ENCODE results near the gene SYNGR4. TPM values are rescaled to one million over a fixed set of nuclear protein-coding genes. Genes with fewer than 3 reads are reported as not detected.

The SYNGR4 gene
- total RNA-seq, 8 experiments from 2014 or later = 1.4 TPM; not detected in 7

GRCh38 chr19:48396016-48396823, 32.1 kb downstream of the SYNGR4 start:
- in situ Hi-C loops (cut with MboI; ENCODE audit: low pct_unique_long_range_greater_than_20kb in 2 of 9, low sequenced_read_pairs in 9 of 9, unreplicated experiment in 9 of 9) = no loop called here
- peak overlapping the region in 2 of 5 donors; percentile 58 to 63 for H3K4me3 ChIP-seq
- H3K4me1 ChIP-seq (replicated peaks in 1 of 2) = peaks cover 44 to 67% of the 10 kb centered on the region in 2 donors
- no peak overlapping the region for H3K27ac ChIP-seq
- peak in 3 of 8 experiments; percentile 2 to 8 (median 4) for ATAC-seq (replicated peaks in 6 of 8)
- 88% methylated on average over 3 of the region's 24 CpGs; no CpG with 5 or more reads in 9 of the 10 experiments for WGBS, 10 experiments

GRCh38 chr19:48396824-48397176, 32.6 kb downstream of the SYNGR4 start:
- H3K4me1 ChIP-seq (replicated peaks in 1 of 2) = peaks cover 44 to 67% of the 10 kb centered on the region in 2 donors
- H3K4me3 ChIP-seq = peak overlapping the region in 2 of 5 donors; percentile 58 to 63
- 60% methylated on average over 1 of the region's 2 CpGs; no CpG with 5 or more reads in 9 of the 10 experiments for WGBS, 10 experiments
- ATAC-seq (replicated peaks in 6 of 8) = no peak
- in situ Hi-C loops (cut with MboI; ENCODE audit: low pct_unique_long_range_greater_than_20kb in 2 of 9, low sequenced_read_pairs in 9 of 9, unreplicated experiment in 9 of 9) = no loop called here
- no peak overlapping the region for H3K27ac ChIP-seq

DNA sequence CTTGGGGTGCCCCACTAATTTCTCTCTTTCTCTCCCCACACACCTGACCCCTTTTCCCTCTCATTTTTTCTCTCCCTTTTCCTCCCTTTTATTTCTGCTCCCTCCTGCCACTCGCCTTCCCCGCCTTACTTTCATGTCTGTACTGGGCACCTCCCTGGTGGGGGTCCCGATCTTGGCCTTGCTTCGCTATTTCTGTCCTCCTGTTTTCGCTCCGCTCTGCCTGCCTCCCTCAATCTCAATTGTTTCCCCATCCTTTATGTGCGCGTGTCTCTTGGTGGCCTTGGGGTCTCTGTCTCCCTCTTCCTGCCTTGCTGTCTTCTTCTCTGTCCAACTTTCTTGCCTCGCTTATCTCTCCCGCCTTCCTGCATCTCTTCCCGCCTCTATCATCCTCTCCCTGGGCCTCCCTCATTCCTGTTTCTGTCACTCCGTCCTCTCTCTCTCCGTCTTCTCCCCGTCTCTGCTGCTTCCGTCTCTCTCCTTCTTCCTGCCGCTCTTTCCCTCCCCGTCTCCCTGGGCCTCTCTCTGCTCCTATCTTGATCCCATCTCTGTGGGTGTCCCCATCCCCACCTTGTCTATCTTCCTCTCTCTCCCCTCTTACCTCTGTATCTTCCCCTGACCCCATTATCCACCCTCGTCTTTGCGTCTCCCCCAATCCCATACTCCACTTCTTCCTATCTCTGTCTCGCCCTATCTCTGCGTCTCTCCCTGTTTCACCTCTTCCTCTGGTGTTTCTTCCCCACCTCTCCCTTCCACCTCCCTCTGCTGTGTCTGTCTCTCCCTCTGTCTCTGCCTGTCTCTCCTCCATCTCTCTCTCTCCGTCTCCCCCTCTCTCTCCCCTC, 33.3 kb downstream of the SYNGR4 start:
- no peak for ATAC-seq (replicated peaks in 6 of 8)
- peaks cover 44 to 67% of the 10 kb centered on the region in 2 donors for H3K4me1 ChIP-seq (replicated peaks in 1 of 2)
- H3K4me3 ChIP-seq = peak overlapping the region; percentile 20 to 44 (median 23)
- in situ Hi-C loops (cut with MboI; ENCODE audit: low pct_unique_long_range_greater_than_20kb in 2 of 9, low sequenced_read_pairs in 9 of 9, unreplicated experiment in 9 of 9) = no loop called here
- 29 to 92% (median 61%) methylated on average over 2 to 22 of the region's 22 CpGs for WGBS, 10 experiments
- no peak overlapping the region for H3K27ac ChIP-seq

DNA sequence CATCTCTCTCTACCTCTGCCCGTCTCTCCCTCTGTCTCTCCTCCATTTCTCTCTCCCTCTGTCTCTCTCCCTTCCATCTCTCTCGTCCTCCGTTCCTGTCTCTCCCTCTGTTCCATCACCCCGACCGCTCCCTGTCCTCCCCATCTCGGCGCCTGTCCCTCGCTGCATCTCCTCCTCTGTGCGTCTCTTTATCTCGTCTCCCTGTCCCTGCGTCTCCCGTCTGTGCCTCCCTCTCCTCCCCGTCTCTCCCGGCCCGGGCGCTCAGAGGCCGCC, 33.9 kb downstream of the SYNGR4 start:
- Histone ChIP-seq H3K4me1 (replicated peaks in 1 of 2) (peaks cover 44 to 62% of the 10 kb centered on the region in 2 donors), H3K4me3 (peak overlapping the region; percentile 20 to 44 (median 23)), H3K27ac (peak overlapping the region in 1 of 2 donors; percentile 80)
- 0 to 57% (median 5%) methylated on average over 1 to 17 of the region's 17 CpGs; no CpG with 5 or more reads in 1 of the 10 experiments for WGBS, 10 experiments
- no peak for ATAC-seq (replicated peaks in 6 of 8)
- in situ Hi-C loops (cut with MboI; ENCODE audit: low pct_unique_long_range_greater_than_20kb in 2 of 9, low sequenced_read_pairs in 9 of 9, unreplicated experiment in 9 of 9) = no loop called here

- in situ Hi-C loops (cut with MboI; ENCODE audit: low pct_unique_long_range_greater_than_20kb in 2 of 9, low sequenced_read_pairs in 9 of 9, unreplicated experiment in 9 of 9) = no loop called here
- Histone ChIP-seq H3K4me1 (replicated peaks in 1 of 2) (peaks cover 40 to 59% of the 10 kb centered on the region in 2 donors), H3K4me3 (peak overlapping the region; percentile 20 to 44 (median 23)), H3K27ac (peak overlapping the region in 1 of 2 donors; percentile 80)
- WGBS, 10 experiments = 0 to 80% (median 10%) methylated on average over 1 to 4 of the region's 104 CpGs; no CpG with 5 or more reads in 7 of the 10 experiments
- peak; percentile 3 to 71 (median 47) for ATAC-seq (replicated peaks in 6 of 8)
These were observed 34.4 kb downstream of the SYNGR4 start for GRCh38 chr19:48398375-48399235.

DNA sequence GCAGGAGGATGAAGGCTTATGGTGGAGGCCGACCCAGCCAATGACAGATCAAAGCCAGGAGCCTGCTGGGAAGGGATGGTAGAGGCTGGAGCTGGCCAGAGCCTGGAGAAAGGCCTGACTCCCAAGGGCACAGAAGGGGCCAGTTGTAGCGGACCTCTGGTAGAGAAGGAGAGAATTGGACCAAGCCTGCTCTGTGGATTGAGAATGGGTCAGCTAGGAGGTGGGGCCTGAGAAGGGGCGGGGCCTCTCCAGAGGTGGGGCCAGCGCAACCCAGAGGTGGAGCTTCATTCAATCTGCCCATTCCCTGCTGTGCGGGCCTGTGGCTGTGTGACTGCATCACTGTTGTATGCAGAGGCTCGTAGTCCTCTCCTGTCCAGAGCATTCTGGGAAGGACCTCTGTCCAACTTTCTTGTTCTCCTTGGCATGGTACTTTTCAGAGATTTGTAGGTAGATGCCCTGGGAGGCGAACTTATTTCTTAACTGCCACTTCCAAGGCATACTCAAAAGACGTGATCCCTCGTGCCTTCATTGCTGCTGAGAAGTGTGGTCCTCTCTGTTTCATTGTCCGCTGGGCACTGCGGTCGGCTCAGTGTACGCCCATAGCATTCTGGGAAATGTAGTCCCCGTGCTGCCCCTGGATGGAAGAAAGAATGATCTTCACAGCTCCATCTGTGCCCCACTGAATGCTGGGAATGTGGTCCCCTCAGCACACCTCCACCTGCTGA, 36.0 kb downstream of the SYNGR4 start:
- 0 to 48% (median 12%) methylated on average over 1 to 5 of the region's 14 CpGs; no CpG with 5 or more reads in 2 of the 10 experiments for WGBS, 10 experiments
- peak overlapping the region; percentile 36 to 69 for H3K27ac ChIP-seq
- ATAC-seq (replicated peaks in 6 of 8) = peak; percentile 65 to 78 (median 72)
- peak overlapping the region in 1 of 5 donors; percentile 25 for H3K4me3 ChIP-seq
- in situ Hi-C loops (cut with MboI; ENCODE audit: low pct_unique_long_range_greater_than_20kb in 2 of 9, low sequenced_read_pairs in 9 of 9, unreplicated experiment in 9 of 9) = no loop called here
- H3K4me1 ChIP-seq (replicated peaks in 1 of 2) = peaks cover 31 to 52% of the 10 kb centered on the region in 2 donors

DNA sequence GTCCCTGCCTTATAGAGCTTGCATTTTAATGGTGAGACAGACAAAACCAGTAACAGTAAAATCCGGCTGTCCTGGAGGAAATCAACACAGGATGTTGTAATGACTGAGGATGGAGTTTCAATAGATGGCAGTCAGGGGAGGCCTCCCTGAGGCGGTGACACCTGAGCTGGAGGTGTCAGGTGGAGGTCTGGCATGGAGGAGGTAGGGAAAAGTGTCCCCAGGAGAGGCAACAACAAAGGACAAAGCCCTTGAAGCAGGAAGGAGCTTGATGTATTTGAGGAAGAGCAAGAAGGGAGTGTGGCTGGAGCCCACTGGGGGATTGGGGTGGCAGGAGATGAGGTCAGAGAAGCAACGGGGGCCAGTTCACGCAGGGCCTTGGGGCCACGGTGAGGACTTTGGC, 37.1 kb downstream of the SYNGR4 start:
- in situ Hi-C loops (cut with MboI; ENCODE audit: low pct_unique_long_range_greater_than_20kb in 2 of 9, low sequenced_read_pairs in 9 of 9, unreplicated experiment in 9 of 9) = no loop called here
- H3K4me3 ChIP-seq = no peak overlapping the region
- no peak overlapping the region for H3K27ac ChIP-seq
- H3K4me1 ChIP-seq (replicated peaks in 1 of 2) = peaks cover 20 to 41% of the 10 kb centered on the region in 2 donors
- ATAC-seq (replicated peaks in 6 of 8) = no peak
- 31 to 98% (median 82%) methylated on average over 1 to 5 of the region's 5 CpGs; no CpG with 5 or more reads in 3 of the 10 experiments for WGBS, 10 experiments

DNA sequence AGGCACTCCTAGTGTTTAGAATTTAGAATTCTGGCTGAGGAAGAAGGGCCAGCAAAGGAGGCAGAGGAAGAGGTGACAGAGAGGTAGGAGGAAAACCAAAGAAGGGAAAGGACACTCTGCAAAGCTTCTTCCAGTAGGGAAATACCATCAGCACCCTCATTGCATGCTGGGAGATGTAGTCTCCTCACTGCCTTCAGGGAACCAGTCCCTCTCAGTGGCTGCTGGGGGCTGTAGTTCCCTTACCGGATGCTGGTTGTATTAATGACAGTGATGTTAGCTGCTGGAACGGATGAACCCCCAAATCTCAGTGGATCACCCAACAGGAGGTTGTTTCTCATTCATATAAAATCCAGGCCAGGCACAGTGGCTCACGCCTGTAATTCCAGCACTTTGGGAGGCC, 39.4 kb downstream of the SYNGR4 start:
- no peak overlapping the region for H3K27ac ChIP-seq
- peaks cover 6 to 22% of the 10 kb centered on the region in 2 donors for H3K4me1 ChIP-seq (replicated peaks in 1 of 2)
- in situ Hi-C loops (cut with MboI; ENCODE audit: low pct_unique_long_range_greater_than_20kb in 2 of 9, low sequenced_read_pairs in 9 of 9, unreplicated experiment in 9 of 9) = no loop called here
- no peak overlapping the region for H3K4me3 ChIP-seq
- 0 to 100% (median 40%) methylated on average over 1 to 3 of the region's 3 CpGs; no CpG with 5 or more reads in 4 of the 10 experiments for WGBS, 10 experiments
- ATAC-seq (replicated peaks in 6 of 8) = peak in 6 of 8 experiments; percentile 5 to 57 (median 36)

DNA sequence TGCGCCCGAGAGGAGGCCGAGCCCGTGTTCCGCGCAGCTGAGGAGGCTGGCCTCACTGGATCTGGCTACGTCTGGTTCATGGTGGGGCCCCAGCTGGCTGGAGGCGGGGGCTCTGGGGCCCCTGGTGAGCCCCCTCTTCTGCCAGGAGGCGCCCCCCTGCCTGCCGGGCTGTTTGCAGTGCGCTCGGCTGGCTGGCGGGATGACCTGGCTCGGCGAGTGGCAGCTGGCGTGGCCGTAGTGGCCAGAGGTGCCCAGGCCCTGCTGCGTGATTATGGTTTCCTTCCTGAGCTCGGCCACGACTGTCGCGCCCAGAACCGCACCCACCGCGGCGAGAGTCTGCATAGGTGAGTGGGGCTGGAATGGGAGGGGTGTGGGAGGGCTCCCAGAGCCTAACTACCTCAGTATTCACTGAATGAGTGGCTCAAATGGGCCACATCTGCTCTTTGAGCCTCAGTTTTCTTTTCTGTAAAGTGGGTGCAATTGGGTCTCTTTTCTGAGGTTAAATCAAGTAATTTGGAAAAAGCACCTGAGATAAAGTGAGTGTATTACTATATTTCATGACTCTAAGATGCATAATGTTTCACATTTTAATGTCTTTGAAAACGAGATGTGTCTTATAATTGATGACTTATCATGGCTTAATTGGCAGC, 41.0 kb downstream of the SYNGR4 start:
- Histone ChIP-seq H3K4me3 (no peak overlapping the region), H3K27ac (no peak overlapping the region), H3K4me1 (replicated peaks in 1 of 2) (peaks cover 6 to 11% of the 10 kb centered on the region in 2 donors)
- 50 to 100% (median 93%) methylated on average over 1 to 7 of the region's 27 CpGs; no CpG with 5 or more reads in 3 of the 10 experiments for WGBS, 10 experiments
- in situ Hi-C loops (cut with MboI; ENCODE audit: low pct_unique_long_range_greater_than_20kb in 2 of 9, low sequenced_read_pairs in 9 of 9, unreplicated experiment in 9 of 9) = no loop called here
- ATAC-seq (replicated peaks in 6 of 8) = no peak

DNA sequence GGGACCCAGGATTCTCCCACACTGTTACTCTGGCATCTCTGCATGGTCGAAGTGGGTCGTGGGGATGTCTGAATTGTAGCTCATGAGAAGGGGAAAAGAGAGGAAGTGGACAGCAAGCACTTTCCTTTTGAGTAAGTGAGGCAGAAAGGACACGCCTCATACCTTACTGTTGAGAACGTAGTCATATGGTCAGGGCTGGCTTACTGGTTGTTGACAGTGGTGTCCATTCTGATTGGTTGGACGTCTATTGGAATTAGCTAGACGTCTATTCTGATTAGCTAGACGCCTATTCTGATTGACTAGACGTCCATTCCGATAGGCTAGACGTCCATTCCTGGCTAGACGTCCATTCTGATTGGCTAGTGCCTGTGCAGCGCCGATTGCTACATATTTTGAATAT, 41.7 kb downstream of the SYNGR4 start:
- no peak overlapping the region for H3K4me3 ChIP-seq
- H3K27ac ChIP-seq = no peak overlapping the region
- H3K4me1 ChIP-seq (replicated peaks in 1 of 2) = peaks cover 0 to 4% of the 10 kb centered on the region in 2 donors
- ATAC-seq (replicated peaks in 6 of 8) = no peak
- in situ Hi-C loops (cut with MboI; ENCODE audit: low pct_unique_long_range_greater_than_20kb in 2 of 9, low sequenced_read_pairs in 9 of 9, unreplicated experiment in 9 of 9) = no loop called here
- WGBS, 10 experiments = 20 to 94% (median 78%) methylated on average over 1 to 7 of the region's 13 CpGs; no CpG with 5 or more reads in 4 of the 10 experiments

DNA sequence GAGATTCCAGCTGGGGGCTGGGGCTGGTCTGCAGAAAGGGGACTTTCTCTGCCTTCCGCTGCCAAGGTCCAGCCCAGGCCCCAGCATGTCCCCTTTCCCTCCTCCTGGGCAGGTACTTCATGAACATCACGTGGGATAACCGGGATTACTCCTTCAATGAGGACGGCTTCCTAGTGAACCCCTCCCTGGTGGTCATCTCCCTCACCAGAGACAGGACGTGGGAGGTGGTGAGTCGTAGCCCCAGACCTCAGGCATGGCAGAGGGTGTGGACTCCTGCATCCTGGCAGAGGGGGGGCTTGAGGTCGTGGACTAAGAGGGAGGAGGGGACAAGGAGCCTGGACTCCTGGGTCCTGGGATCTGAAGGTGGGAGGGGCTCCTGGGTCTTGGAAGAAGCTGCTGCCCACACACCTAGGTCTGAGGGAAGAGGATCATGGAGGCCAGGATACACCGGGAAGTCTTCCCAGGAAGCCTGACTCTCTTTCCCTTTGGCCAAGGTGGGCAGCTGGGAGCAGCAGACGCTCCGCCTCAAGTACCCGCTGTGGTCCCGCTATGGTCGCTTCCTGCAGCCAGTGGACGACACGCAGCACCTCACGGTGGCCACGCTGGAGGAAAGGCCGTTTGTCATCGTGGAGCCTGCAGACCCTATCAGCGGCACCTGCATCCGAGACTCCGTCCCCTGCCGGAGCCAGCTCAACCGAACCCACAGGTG, 49.9 kb downstream of the SYNGR4 start:
- peak in 2 of 8 experiments; percentile 25 to 43 for ATAC-seq (replicated peaks in 6 of 8)
- H3K4me1 ChIP-seq (replicated peaks in 1 of 2) = peaks cover 4 to 9% of the 10 kb centered on the region in 2 donors
- WGBS, 10 experiments = 4 to 100% (median 56%) methylated on average over 1 to 9 of the region's 24 CpGs; no CpG with 5 or more reads in 6 of the 10 experiments
- H3K4me3 ChIP-seq = no peak overlapping the region
- no peak overlapping the region for H3K27ac ChIP-seq
- in situ Hi-C loops (cut with MboI; ENCODE audit: low pct_unique_long_range_greater_than_20kb in 2 of 9, low sequenced_read_pairs in 9 of 9, unreplicated experiment in 9 of 9) = no loop called here
